DMS53 treated with DMSO at 0.1 percent for 48 hours (cell line): ENCODE results near the gene ANKDD1A.
A peak's percentile ranks its signal among the peaks of the same experiment; 100 is the strongest.

Experiments used
- DNase-seq: peaks from one replicate; lab custom pipeline; 2025; ENCODE audit not compliant: unreplicated experiment; lab: John Stamatoyannopoulos, UW

Gene ANKDD1A

GRCh38 chr15:64961013-64961412 lies 49.3 kb downstream of the ANKDD1A start:
- DNase-seq: no peak

- no peak for DNase-seq
Observed at GRCh38 chr15:64969401-64969800, 57.7 kb downstream of the ANKDD1A start.

- DNase-seq: no peak
Observed at GRCh38 chr15:64970698-64971097, 59.0 kb downstream of the ANKDD1A start.

GRCh38 chr15:64975390-64975789 lies 63.7 kb downstream of the ANKDD1A start:
- no peak for DNase-seq

GRCh38 chr15:64979252-64979710 lies 67.6 kb downstream of the ANKDD1A start:
- no peak for DNase-seq

GRCh38 chr15:64981812-64982431 lies 70.2 kb downstream of the ANKDD1A start:
- no peak for DNase-seq

GRCh38 chr15:64982472-64982871 lies 70.8 kb downstream of the ANKDD1A start:
- DNase-seq: no peak

- DNase-seq: no peak
Observed at GRCh38 chr15:64985366-64986033, 73.8 kb downstream of the ANKDD1A start.

GRCh38 chr15:64987136-64987535 lies 75.4 kb downstream of the ANKDD1A start:
- no peak for DNase-seq

GRCh38 chr15:64989416-64990167 lies 77.9 kb downstream of the ANKDD1A start, which contains the start of gene SPG21:
Gene SPG21, minus strand, starts transcription at chr15:64989914. Its CDS starts 6,345 bp downstream, at chr15:64983569.
- peak; percentile 63 for DNase-seq

- DNase-seq: peak; percentile 29
Observed at GRCh38 chr15:64990168-64990470, 78.4 kb downstream of the ANKDD1A start.

- DNase-seq: no peak
Observed at GRCh38 chr15:64991536-64992135, 79.9 kb downstream of the ANKDD1A start.

- no peak for DNase-seq
Observed at GRCh38 chr15:64993290-64993689, 81.6 kb downstream of the ANKDD1A start.

- DNase-seq: no peak
Observed at GRCh38 chr15:64997066-64997465, 85.4 kb downstream of the ANKDD1A start.

GRCh38 chr15:64997745-64998375 lies 86.2 kb downstream of the ANKDD1A start:
- DNase-seq: no peak

- no peak for DNase-seq
Observed at GRCh38 chr15:65004993-65005392, 93.3 kb downstream of the ANKDD1A start.

GRCh38 chr15:65006876-65007275 lies 95.2 kb downstream of the ANKDD1A start:
- no peak for DNase-seq
